ENCODE data around the gene MBNL2.
A peak's percentile ranks its signal among the peaks of the same experiment; 100 is the strongest.

The MBNL2 gene

DNA sequence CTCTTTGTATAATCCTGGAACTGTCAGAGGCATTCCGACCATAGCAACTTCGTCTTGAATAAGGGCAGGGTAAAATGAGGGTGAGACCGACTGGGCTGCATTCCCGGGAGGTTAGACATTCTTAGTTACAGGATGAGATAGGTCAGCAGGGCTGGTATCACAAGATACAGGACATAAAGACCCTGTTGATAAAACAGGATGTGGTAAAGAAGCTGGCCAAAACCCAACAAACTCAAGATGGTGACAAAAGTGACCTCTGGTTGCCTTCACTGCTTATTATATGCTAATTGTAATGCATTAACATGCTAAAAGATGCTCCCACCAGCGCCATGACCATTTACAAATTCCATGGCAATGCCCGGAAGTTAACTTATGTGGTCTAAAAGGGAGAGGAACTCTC, 27.7 kb upstream of the MBNL2 start:
- DNase-seq (ENCODE audit: low read depth), result peak; percentile 74
- no peak overlapping the region for H3K4me3 ChIP-seq (ENCODE audit: low read length)
- TF ChIP-seq, protein P1, sequence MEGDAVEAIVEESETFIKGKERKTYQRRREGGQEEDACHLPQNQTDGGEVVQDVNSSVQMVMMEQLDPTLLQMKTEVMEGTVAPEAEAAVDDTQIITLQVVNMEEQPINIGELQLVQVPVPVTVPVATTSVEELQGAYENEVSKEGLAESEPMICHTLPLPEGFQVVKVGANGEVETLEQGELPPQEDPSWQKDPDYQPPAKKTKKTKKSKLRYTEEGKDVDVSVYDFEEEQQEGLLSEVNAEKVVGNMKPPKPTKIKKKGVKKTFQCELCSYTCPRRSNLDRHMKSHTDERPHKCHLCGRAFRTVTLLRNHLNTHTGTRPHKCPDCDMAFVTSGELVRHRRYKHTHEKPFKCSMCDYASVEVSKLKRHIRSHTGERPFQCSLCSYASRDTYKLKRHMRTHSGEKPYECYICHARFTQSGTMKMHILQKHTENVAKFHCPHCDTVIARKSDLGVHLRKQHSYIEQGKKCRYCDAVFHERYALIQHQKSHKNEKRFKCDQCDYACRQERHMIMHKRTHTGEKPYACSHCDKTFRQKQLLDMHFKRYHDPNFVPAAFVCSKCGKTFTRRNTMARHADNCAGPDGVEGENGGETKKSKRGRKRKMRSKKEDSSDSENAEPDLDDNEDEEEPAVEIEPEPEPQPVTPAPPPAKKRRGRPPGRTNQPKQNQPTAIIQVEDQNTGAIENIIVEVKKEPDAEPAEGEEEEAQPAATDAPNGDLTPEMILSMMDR (IDR thresholded peaks at IDR 0.05; ENCODE audit: insufficient read depth, low read depth, low read length, missing control alignments), result no peak

DNA sequence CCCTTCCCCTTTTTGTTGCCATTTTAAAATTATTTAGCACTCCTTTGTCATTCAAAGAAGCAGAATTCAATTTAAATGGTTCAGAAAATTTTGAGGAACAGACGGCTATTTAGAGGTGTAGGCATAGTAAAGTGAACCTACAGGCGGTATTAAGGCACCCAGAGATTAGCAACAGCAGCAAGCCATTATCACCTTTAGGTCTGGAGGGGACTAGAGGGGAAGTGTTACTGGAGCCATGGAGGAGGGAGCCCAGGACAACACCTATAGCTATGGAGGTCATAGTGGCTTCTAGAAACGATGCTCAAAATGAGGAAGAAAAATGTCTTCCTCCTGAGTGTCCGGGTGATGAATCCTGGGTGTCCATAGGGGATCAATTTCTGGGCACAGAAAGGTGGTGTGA, 25.8 kb upstream of the MBNL2 start:
- H3K4me3 ChIP-seq (ENCODE audit: low read length), result no peak overlapping the region
- TF ChIP-seq, protein P1 (IDR thresholded peaks at IDR 0.05; ENCODE audit: insufficient read depth, low read depth, low read length, missing control alignments), result no peak
- no peak for DNase-seq (ENCODE audit: low read depth)

DNA sequence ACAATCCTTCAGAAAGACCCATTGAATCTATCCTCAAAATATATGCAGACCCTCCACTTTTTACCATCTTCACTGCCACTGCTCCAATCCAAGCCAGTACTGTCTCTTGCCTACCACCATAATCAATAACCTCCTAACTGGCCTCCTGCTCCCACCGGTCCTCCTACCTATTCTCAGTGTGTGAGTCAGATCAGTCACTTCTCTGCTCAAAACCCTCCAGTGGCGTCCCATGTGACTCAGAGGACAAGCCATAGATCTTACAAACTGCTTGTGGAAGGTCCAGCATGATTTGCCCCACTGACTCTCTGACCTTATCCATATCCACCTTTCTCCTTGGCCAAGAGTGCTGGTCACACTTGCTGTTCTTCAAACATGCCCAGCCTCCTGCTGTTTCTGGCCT, 23.4 kb upstream of the MBNL2 start:
- H3K4me3 ChIP-seq (ENCODE audit: low read length), result no peak overlapping the region
- TF ChIP-seq, protein P1 (IDR thresholded peaks at IDR 0.05; ENCODE audit: insufficient read depth, low read depth, low read length, missing control alignments), result no peak
- no peak for DNase-seq (ENCODE audit: low read depth)

DNA sequence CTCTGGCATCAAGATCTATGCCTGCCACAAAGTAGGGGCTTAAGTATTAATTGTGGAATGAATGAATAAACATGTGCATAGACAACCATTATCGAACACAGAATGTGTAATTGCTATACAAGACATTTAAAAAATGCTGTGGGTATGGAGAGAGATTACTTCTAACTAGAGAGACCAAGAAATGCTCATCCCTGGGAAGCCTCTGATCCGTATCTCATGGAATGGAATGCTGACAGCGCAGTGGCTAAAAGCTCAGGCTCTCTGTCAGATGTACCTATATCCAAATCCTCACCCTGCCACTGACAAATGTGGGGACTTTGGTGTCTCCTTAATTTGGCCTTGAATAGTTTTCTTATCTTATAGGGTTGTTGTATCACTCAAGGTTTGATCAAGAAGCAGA, 22.7 kb upstream of the MBNL2 start:
- DNase-seq (ENCODE audit: low read depth), result no peak
- H3K4me3 ChIP-seq (ENCODE audit: low read length), result no peak overlapping the region
- TF ChIP-seq, protein P1 (IDR thresholded peaks at IDR 0.05; ENCODE audit: insufficient read depth, low read depth, low read length, missing control alignments), result no peak

DNA sequence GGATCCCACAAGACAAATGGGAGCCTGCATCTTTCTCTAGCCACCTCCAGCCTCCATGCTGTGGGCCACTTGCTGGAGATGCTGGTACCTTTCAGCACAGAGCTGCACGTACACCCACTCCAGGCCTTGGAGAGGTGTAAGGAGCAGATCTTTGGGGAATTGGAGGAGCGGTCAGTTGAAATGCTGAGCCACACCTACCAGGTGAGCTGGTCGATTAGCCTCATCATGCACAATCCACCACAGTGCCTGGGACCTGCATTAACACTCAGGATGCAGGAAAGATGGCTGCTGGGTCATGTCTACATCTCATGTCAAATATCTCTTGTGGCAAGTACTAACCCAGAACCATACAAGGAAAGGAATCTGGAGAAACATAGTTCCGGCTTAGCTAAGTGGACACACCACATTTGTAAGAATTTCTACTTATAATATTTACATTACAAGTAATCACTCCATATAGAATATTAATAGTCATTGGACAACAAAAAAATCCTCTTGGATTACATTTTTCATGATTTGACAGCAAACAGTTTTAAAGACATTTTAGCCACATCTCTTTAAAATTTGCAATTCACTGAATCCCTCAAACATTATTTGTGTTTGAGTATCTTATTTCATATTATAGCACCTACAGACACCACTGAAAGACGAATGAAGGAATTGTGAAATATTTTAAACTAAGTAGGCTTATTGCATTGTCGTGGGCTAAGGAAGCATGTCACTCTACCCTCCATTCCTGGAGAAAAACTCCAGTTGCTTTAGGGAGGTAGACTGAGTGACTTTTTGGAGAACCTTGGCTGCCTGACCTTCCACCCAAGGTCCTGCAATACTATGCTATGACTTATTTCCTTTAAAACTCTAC, 21.8 kb upstream of the MBNL2 start:
- no peak overlapping the region for H3K4me3 ChIP-seq (ENCODE audit: low read length)
- TF ChIP-seq, protein P1 (IDR thresholded peaks at IDR 0.05; ENCODE audit: insufficient read depth, low read depth, low read length, missing control alignments), result no peak
- no peak for DNase-seq (ENCODE audit: low read depth)

DNA sequence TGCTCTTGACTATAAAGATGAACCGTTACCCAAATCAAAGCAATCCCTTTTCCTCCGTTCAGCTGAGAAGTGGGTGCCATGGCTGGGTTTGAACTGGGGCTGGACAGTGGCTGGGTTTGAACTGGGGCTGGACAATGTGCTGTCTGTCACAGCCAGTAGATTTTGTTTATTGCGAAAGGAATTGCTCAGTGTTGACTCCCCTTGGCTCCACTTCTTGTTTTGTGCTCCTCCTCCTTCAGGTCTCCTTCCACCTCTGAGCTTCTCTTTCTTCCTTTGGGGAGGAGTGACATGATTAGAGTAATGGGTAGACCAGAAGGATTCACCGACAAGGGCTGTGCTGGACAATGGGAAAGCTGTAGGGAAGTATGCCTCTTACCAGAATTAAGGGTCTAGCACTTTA, 19.4 kb upstream of the MBNL2 start:
- DNase-seq (ENCODE audit: low read depth), result no peak
- TF ChIP-seq, protein P1 (IDR thresholded peaks at IDR 0.05; ENCODE audit: insufficient read depth, low read depth, low read length, missing control alignments), result no peak

DNA sequence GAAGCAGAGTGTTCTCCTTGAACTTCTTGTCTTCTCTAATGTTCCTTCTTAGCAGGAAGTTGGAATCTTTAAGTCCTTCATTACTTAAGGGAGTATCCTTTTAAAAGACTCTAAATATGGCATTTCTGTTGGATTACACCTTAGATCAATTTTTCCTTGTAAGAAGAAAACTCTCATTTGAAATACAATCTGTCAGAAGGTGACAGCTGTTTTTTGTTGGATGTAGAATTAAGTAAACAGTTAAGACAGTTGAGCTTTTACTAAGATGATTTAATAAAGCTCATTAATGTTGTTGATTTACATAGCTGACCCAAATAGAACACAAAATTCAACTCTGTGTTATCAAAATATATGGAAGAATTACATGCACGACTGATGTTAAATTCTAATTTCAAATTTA, 16.7 kb upstream of the MBNL2 start:
- TF ChIP-seq, protein P1 (IDR thresholded peaks at IDR 0.05; ENCODE audit: insufficient read depth, low read depth, low read length, missing control alignments), result no peak
- no peak overlapping the region for H3K4me3 ChIP-seq (ENCODE audit: low read length)
- no peak for DNase-seq (ENCODE audit: low read depth)

More for the DNA sequence above, 19.4 kb upstream of the MBNL2 start:
- no peak overlapping the region for H3K4me3 ChIP-seq (ENCODE audit: low read length)
